H1 (cell line): ENCODE data around the gene ATXN1L. TPM values are rescaled to one million over a fixed set of nuclear protein-coding genes. Genes with fewer than 3 reads are reported as not detected.

Experiments
- CTCF ChIA-PET: fragments of 300-600 bp; sonication (Branson Sonifier 250); formaldehyde crosslinking; loops from one replicate; lab custom pipeline; 2021; ENCODE audit not compliant: partially characterized antibody; lab: Charles Lee
- POLR2A ChIA-PET: fragments of 300-600 bp; sonication (Branson Sonifier 250); formaldehyde crosslinking; loops from one replicate; lab custom pipeline; 2021; ENCODE audit warnings: inconsistent platforms; ENCODE audit not compliant: partially characterized antibody; lab: Charles Lee
- DNase-seq, 2 experiments: peaks; one replicate each; pipeline versions ENCODE4 v3.0.0 to v3.0.0-alpha.2; 2010 to 2022; ENCODE audit warnings: low spot score in 2 of 2, low read depth in 1 of 2, mixed read lengths in 1 of 2
- FAIRE-seq: peaks from 2 replicates; lab custom pipeline; 2011; peaks lifted over from hg19 to GRCh38; lab: Jason Lieb, UNC
- H2AFZ ChIP-seq: 2 replicates; pipeline ENCODE4 v1.8.1; 2012; ENCODE audit warnings: low read length, inconsistent platforms
- H2AK5ac ChIP-seq: 2 replicates; pipeline ENCODE4 v1.6.1; 2013; ENCODE audit warnings: low read depth, low read length
- H2BK120ac ChIP-seq: replicated peaks from 2 replicates; pipeline ENCODE3; 2013; ENCODE audit warnings: low read depth, low read length, inconsistent platforms
- H2BK12ac ChIP-seq: 2 replicates; pipeline ENCODE4 v1.6.1; 2013; ENCODE audit warnings: low read depth, low read length
- H2BK15ac ChIP-seq: 2 replicates; pipeline ENCODE4 v1.6.1; 2013; ENCODE audit warnings: low read length
- H2BK20ac ChIP-seq: 2 replicates; pipeline ENCODE4 v1.6.1; 2013; ENCODE audit warnings: low read length
- H2BK5ac ChIP-seq: 2 replicates; pipeline ENCODE4 v1.6.1; 2013; ENCODE audit warnings: low read depth, low read length
- H3K14ac ChIP-seq: 2 replicates; pipeline ENCODE4 v1.6.1; 2013; ENCODE audit warnings: inconsistent platforms; ENCODE audit not compliant: insufficient read length
- H3K18ac ChIP-seq: 2 replicates; pipeline ENCODE4 v1.6.1; 2013; ENCODE audit warnings: low read length; ENCODE audit errors: extremely low read depth
- H3K23ac ChIP-seq: 2 replicates; pipeline ENCODE4 v1.6.1; 2013; ENCODE audit warnings: inconsistent platforms; ENCODE audit not compliant: insufficient read length
- H3K23me2 ChIP-seq: 2 replicates; pipeline ENCODE4 v1.6.1; 2013; ENCODE audit warnings: low read depth, low read length
- H3K27ac ChIP-seq: 2 replicates; pipeline ENCODE4 v1.6.1; 2011; ENCODE audit warnings: low read depth, low read length, inconsistent platforms
- H3K27me3 ChIP-seq, 4 experiments: replicated peaks in 1 of 4; 1 replicate in 1 of 4; 2 replicates in 3 of 4; pipeline versions ENCODE4 v1.6.1 to v1.8.1; 2011 to 2013; ENCODE audit warnings: low read length in 3 of 4, mild to moderate bottlenecking in 3 of 4, inconsistent platforms in 2 of 4, mixed read lengths in 2 of 4, moderate library complexity in 1 of 4; ENCODE audit not compliant: control insufficient read depth in 3 of 4, insufficient read depth in 3 of 4; ENCODE audit errors: extremely low read depth in 1 of 4
- H3K36me3 ChIP-seq, 4 experiments: 2 replicates each; pipeline versions ENCODE4 v1.6.1 to v1.8.1; 2011 to 2013; ENCODE audit warnings: mild to moderate bottlenecking in 4 of 4, low read length in 3 of 4, moderate library complexity in 2 of 4, control low read depth in 1 of 4, inconsistent platforms in 1 of 4; ENCODE audit not compliant: insufficient read depth in 4 of 4, control insufficient read depth in 2 of 4
- H3K4ac ChIP-seq: replicated peaks from 2 replicates; pipeline ENCODE3; 2013; ENCODE audit warnings: low read length, low read depth, mixed read lengths, inconsistent platforms; ENCODE audit not compliant: insufficient read length
- H3K4me1 ChIP-seq, 4 experiments: replicated peaks in 1 of 4; 1 replicate in 1 of 4; 2 replicates in 3 of 4; pipeline versions ENCODE4 v1.6.1 to v1.8.1; 2011 to 2013; ENCODE audit warnings: low read length in 3 of 4, inconsistent platforms in 2 of 4, mixed read lengths in 1 of 4; ENCODE audit not compliant: insufficient read depth in 4 of 4, control insufficient read depth in 3 of 4
- H3K4me2 ChIP-seq, 2 experiments: 2 replicates each; pipeline versions ENCODE4 v1.6.1 to v1.8.1; 2011 to 2013; ENCODE audit warnings: low read depth in 2 of 2, low read length in 2 of 2, control low read depth in 1 of 2, inconsistent platforms in 1 of 2, mild to moderate bottlenecking in 1 of 2; ENCODE audit not compliant: insufficient read depth in 1 of 2
- H3K4me3 ChIP-seq, 4 experiments: fragments of 200-600, 300-600 bp in 1 of 4; sonication (generic), shearing (Covaris generic), sonication (Bioruptor Twin) in 1 of 4; 2 replicates each; pipeline versions ENCODE4 v1.5.1 to v1.8.1; 2011 to 2016; ENCODE audit warnings: low read length in 4 of 4, low read depth in 3 of 4, control low read depth in 2 of 4, inconsistent platforms in 2 of 4, mild to moderate bottlenecking in 2 of 4, mixed read lengths in 1 of 4, moderate library complexity in 1 of 4; ENCODE audit not compliant: insufficient read depth in 2 of 4; ENCODE audit errors: extremely low read depth in 1 of 4
- H3K56ac ChIP-seq: replicated peaks from 2 replicates; pipeline ENCODE3; 2013; ENCODE audit warnings: low read depth, mild to moderate bottlenecking, mixed read lengths, low read length, inconsistent platforms; ENCODE audit not compliant: insufficient read length
- H3K79me1 ChIP-seq: 2 replicates; pipeline ENCODE4 v1.6.1; 2013; ENCODE audit warnings: low read depth, low read length, control low read depth
- H3K79me2 ChIP-seq, 2 experiments: 2 replicates each; pipeline versions ENCODE4 v1.6.1 to v1.8.1; 2012 to 2013; ENCODE audit warnings: low read length in 2 of 2, mild to moderate bottlenecking in 2 of 2, inconsistent platforms in 1 of 2; ENCODE audit not compliant: insufficient read depth in 2 of 2, control insufficient read depth in 1 of 2
- H3K9ac ChIP-seq, 4 experiments: replicated peaks in 1 of 4; 1 replicate in 1 of 4; 2 replicates in 3 of 4; pipeline versions ENCODE4 v1.6.1 to v1.8.1; 2011 to 2013; ENCODE audit warnings: low read depth in 3 of 4, low read length in 3 of 4, control low read depth in 2 of 4, mild to moderate bottlenecking in 2 of 4, moderate library complexity in 2 of 4, inconsistent platforms in 1 of 4; ENCODE audit errors: extremely low read depth in 1 of 4
- H3K9me3 ChIP-seq, 2 experiments: 2 replicates each; pipeline versions ENCODE4 v1.6.1 to v1.8.1; 2012 to 2013; ENCODE audit warnings: mild to moderate bottlenecking in 2 of 2, moderate library complexity in 2 of 2, control low read depth in 1 of 2, inconsistent platforms in 1 of 2, low read depth in 1 of 2, low read length in 1 of 2, mixed read lengths in 1 of 2; ENCODE audit not compliant: insufficient read depth in 2 of 2
- H4K20me1 ChIP-seq, 2 experiments: replicated peaks in 1 of 2; 2 replicates each; pipeline versions ENCODE3 to v1.8.1; 2011 to 2013; ENCODE audit warnings: inconsistent platforms in 2 of 2, low read length in 2 of 2, mild to moderate bottlenecking in 1 of 2; ENCODE audit not compliant: insufficient read depth in 2 of 2, control insufficient read depth in 1 of 2
- H4K5ac ChIP-seq: 2 replicates; pipeline ENCODE4 v1.6.1; 2013; ENCODE audit warnings: low read length, low read depth, mixed read lengths, inconsistent platforms; ENCODE audit not compliant: insufficient read length
- H4K8ac ChIP-seq: 2 replicates; pipeline ENCODE4 v1.8.0; 2013; ENCODE audit warnings: mild to moderate bottlenecking, moderate library complexity, low read length, inconsistent platforms; ENCODE audit not compliant: insufficient read depth; ENCODE audit errors: extremely low read depth
- H4K91ac ChIP-seq: replicated peaks from 2 replicates; pipeline ENCODE3; 2013; ENCODE audit warnings: low read length, mixed read lengths, inconsistent platforms; ENCODE audit not compliant: insufficient read length
- FOSL1 ChIP-seq: IDR thresholded peaks from 2 replicates; pipeline ENCODE4 v1.6.1; 2011; ENCODE audit warnings: mild to moderate bottlenecking, low read depth, low read length, moderate library complexity; ENCODE audit not compliant: insufficient read depth
- WGBS, 2 experiments: shearing (Covaris generic) in 1 of 2; methylation state at CpG; one replicate each; pipeline versions ENCODE4 v1.1.6 to v1.1.7; 2013 to 2015; ENCODE audit warnings: low lambda C conversion rate in 2 of 2, mixed read lengths in 2 of 2, inconsistent platforms in 1 of 2, low coverage in 1 of 2, missing lambda C conversion rate in 1 of 2; ENCODE audit not compliant: insufficient replicate concordance in 2 of 2, insufficient coverage in 1 of 2, insufficient read length in 1 of 2; ENCODE audit errors: extremely low coverage in 1 of 2, missing lambda C conversion rate in 1 of 2; 5-methylcytosine and 5-hydroxymethylcytosine counted together
- polyA plus RNA-seq, 7 experiments: library from polyadenylated mRNA; depleted of rRNA in 3 of 7; stranded (reverse) in 5 of 7; unstranded in 2 of 7; fragments of >200 nt in 5 of 7; fragments of 200-250 nt in 2 of 7; gene quantifications; 1 replicate in 5 of 7; 2 replicates in 1 of 7; 4 replicates in 1 of 7; pipeline versions ENCODE4 v1.2.1 to v1.2.3, GENCODE V29; 2011 to 2013; ENCODE audit warnings: missing spikeins in 2 of 7, mixed read lengths in 2 of 7
- total RNA-seq: library from RNA; stranded (reverse); fragmentation: NEBNext Ultra II Directional; extraction: Animal tissue kit (Norgen Biotek cat#: 25700); gene quantifications from 2 replicates; pipeline ENCODE4 v1.2.1, GENCODE V29; 2021

Gene ATXN1L
- total and polyA plus RNA-seq, 2 of the 8 experiments (the other 6 are each of a cell fraction or from before 2014, with no cell fraction given) = 12.1 to 23.8 TPM

- CTCF ChIA-PET = interaction anchor here (0.7 to 1.6 kb wide), 2 partner anchors 21 to 34 kb away, joined by 3 read pairs; no protein-coding TSS in a partner anchor
- H4K8ac ChIP-seq = no peak overlapping the region
- H3K23ac ChIP-seq = no peak overlapping the region
- no peak overlapping the region for H3K18ac ChIP-seq
- H3K4me1 ChIP-seq = peaks cover 0 to 5% (median 0%) of the 10 kb centered on the region in 4 experiments; a peak in 2 of 7 replicates
- no peak overlapping the region for H2BK15ac ChIP-seq
- H3K4ac ChIP-seq = no peak overlapping the region
- H3K79me2 ChIP-seq = peaks cover 11 to 21% of the 10 kb centered on the region in 2 experiments
- no peak overlapping the region for H3K4me2 ChIP-seq
- H3K27me3 ChIP-seq = no peaks in the 10 kb centered on the region
- no peak overlapping the region for H3K9ac ChIP-seq
- no peaks in the 10 kb centered on the region for H3K9me3 ChIP-seq
- no peak overlapping the region for H2BK120ac ChIP-seq
- H3K36me3 ChIP-seq = peaks cover 11 to 24% (median 21%) of the 10 kb centered on the region in 4 experiments; a peak in 7 of 8 replicates
- H3K14ac ChIP-seq = no peak overlapping the region
- H4K91ac ChIP-seq = no peak overlapping the region
- H2AK5ac ChIP-seq = no peak overlapping the region
- no peak overlapping the region for H3K56ac ChIP-seq
- H2AFZ ChIP-seq = no peak overlapping the region
- no peak for FAIRE-seq
- H4K20me1 ChIP-seq = peaks cover 0 to 9% of the 10 kb centered on the region in 2 experiments
- H3K79me1 ChIP-seq = peaks cover 11% of the 10 kb centered on the region; the same call in 1 of the 2 replicates
- H4K5ac ChIP-seq = no peak overlapping the region
- no peak overlapping the region for H2BK5ac ChIP-seq
- DNase-seq = no peak
- H3K4me3 ChIP-seq = no peak overlapping the region
- POLR2A ChIA-PET = interaction anchor here (1.2 to 3.0 kb wide), 3 partner anchors 10 to 35 kb away, joined by 3 to 15 read pairs (median 3); no protein-coding TSS in a partner anchor
- H2BK20ac ChIP-seq = no peak overlapping the region
- no peak overlapping the region for H2BK12ac ChIP-seq
- WGBS, 2 experiments = 96% methylated on average over 6 of the region's 6 CpGs; no CpG with 5 or more reads in 1 of the 2 experiments
- H3K23me2 ChIP-seq = peaks cover 6% of the 10 kb centered on the region
- H3K27ac ChIP-seq = no peak overlapping the region
- TF ChIP-seq FOSL1 = no peak
These were observed 2.8 kb downstream of the ATXN1L start for GRCh38 chr16:71848622-71849021.
